H9 (cell line): Measurements from ENCODE around the gene SH3BP5. TPM values are rescaled to one million over a fixed set of nuclear protein-coding genes. Genes with fewer than 3 reads are reported as not detected.

Source experiments
- DNase-seq: peaks from one replicate; pipeline ENCODE4 v3.0.0-alpha.2; 2017
- H2AFZ ChIP-seq: one replicate; pipeline ENCODE4 v1.6.1; 2013; ENCODE audit warnings: mild to moderate bottlenecking, low read length, control low read depth, moderate library complexity
- H2AK5ac ChIP-seq: 2 replicates; pipeline ENCODE4 v1.6.1; 2013; ENCODE audit warnings: low read length, control low read depth, mixed read lengths; ENCODE audit not compliant: insufficient read length
- H2BK120ac ChIP-seq: one replicate; pipeline ENCODE4 v1.6.1; 2013; ENCODE audit warnings: low read depth, mild to moderate bottlenecking, low read length, control low read depth, inconsistent platforms; ENCODE audit not compliant: poor library complexity, severe bottlenecking
- H2BK12ac ChIP-seq: 2 replicates; pipeline ENCODE4 v1.6.1; 2013; ENCODE audit warnings: low read length, control low read depth, mixed read lengths, low read depth; ENCODE audit not compliant: insufficient read length
- H2BK15ac ChIP-seq: 2 replicates; pipeline ENCODE4 v1.6.1; 2013; ENCODE audit warnings: low read depth, low read length, control low read depth
- H2BK20ac ChIP-seq: one replicate; pipeline ENCODE4 v1.6.1; 2013; ENCODE audit warnings: low read depth, mild to moderate bottlenecking, low read length, control low read depth, inconsistent platforms; ENCODE audit not compliant: poor library complexity, severe bottlenecking
- H2BK5ac ChIP-seq: 2 replicates; pipeline ENCODE4 v1.6.1; 2013; ENCODE audit warnings: low read length, control low read depth, mixed read lengths; ENCODE audit not compliant: insufficient read length
- H3K14ac ChIP-seq: 2 replicates; pipeline ENCODE4 v1.6.1; 2013; ENCODE audit warnings: low read length, control low read depth; ENCODE audit not compliant: insufficient read depth
- H3K18ac ChIP-seq: 2 replicates; pipeline ENCODE4 v1.6.1; 2013; ENCODE audit warnings: low read depth, mild to moderate bottlenecking, mixed read lengths, low read length, control low read depth; ENCODE audit not compliant: insufficient read length
- H3K23ac ChIP-seq: 2 replicates; pipeline ENCODE4 v1.6.1; 2013; ENCODE audit warnings: low read length, control low read depth, mixed read lengths, low read depth; ENCODE audit not compliant: insufficient read length
- H3K23me2 ChIP-seq: 2 replicates; pipeline ENCODE4 v1.6.1; 2013; ENCODE audit warnings: low read depth, mild to moderate bottlenecking, mixed read lengths, low read length, control low read depth; ENCODE audit not compliant: insufficient read length, poor library complexity, severe bottlenecking
- H3K27ac ChIP-seq: 2 replicates; pipeline ENCODE4 v1.5.1; 2013; ENCODE audit warnings: low read length, control low read depth, mixed read lengths, low read depth; ENCODE audit not compliant: insufficient read length
- H3K27me3 ChIP-seq: 2 replicates; pipeline ENCODE4 v1.6.1; 2013; ENCODE audit warnings: low read length, control low read depth, inconsistent platforms; ENCODE audit not compliant: insufficient read depth
- H3K4ac ChIP-seq: 2 replicates; pipeline ENCODE4 v1.6.1; 2013; ENCODE audit warnings: low read depth, mild to moderate bottlenecking, control low read depth, inconsistent platforms, low read length, moderate library complexity
- H3K4me1 ChIP-seq: 2 replicates; pipeline ENCODE4 v1.6.1; 2013; ENCODE audit warnings: low read length, control low read depth, inconsistent platforms; ENCODE audit not compliant: insufficient read depth
- H3K4me2 ChIP-seq: 2 replicates; pipeline ENCODE4 v1.6.1; 2013; ENCODE audit warnings: low read length, control low read depth, mixed read lengths; ENCODE audit not compliant: insufficient read length, insufficient read depth
- H3K56ac ChIP-seq: 2 replicates; pipeline ENCODE4 v1.6.1; 2013; ENCODE audit warnings: low read depth, mild to moderate bottlenecking, mixed read lengths, low read length, control low read depth; ENCODE audit not compliant: insufficient read length
- H3K79me1 ChIP-seq: 2 replicates; pipeline ENCODE4 v1.6.1; 2013; ENCODE audit warnings: low read depth, mild to moderate bottlenecking, moderate library complexity, low read length, control low read depth, inconsistent platforms; ENCODE audit not compliant: insufficient read depth, poor library complexity, severe bottlenecking
- H3K79me2 ChIP-seq: 2 replicates; pipeline ENCODE4 v1.6.1; 2013; ENCODE audit warnings: low read length, control low read depth, inconsistent platforms; ENCODE audit not compliant: insufficient read depth
- H3K9ac ChIP-seq: 2 replicates; pipeline ENCODE4 v1.6.1; 2013; ENCODE audit warnings: low read length, control low read depth, mixed read lengths; ENCODE audit not compliant: insufficient read length; ENCODE audit errors: extremely low read depth
- H3K9me3 ChIP-seq: one replicate; pipeline ENCODE4 v1.6.1; 2013; ENCODE audit warnings: low read depth, low read length, inconsistent platforms; ENCODE audit not compliant: control insufficient read depth
- H3T11ph ChIP-seq: one replicate; pipeline ENCODE4 v1.6.1; 2013; ENCODE audit warnings: mild to moderate bottlenecking, low read length, control low read depth, inconsistent platforms
- H4K20me1 ChIP-seq: one replicate; pipeline ENCODE4 v1.6.1; 2013; ENCODE audit not compliant: control insufficient read depth, insufficient read length, insufficient read depth
- H4K5ac ChIP-seq: 2 replicates; pipeline ENCODE4 v1.6.1; 2013; ENCODE audit warnings: low read depth, mild to moderate bottlenecking, mixed read lengths, low read length, control low read depth; ENCODE audit not compliant: insufficient read length
- H4K8ac ChIP-seq: replicated peaks from 2 replicates; pipeline ENCODE4 v1.6.1; 2013; ENCODE audit warnings: low read length, control low read depth, mixed read lengths, low read depth; ENCODE audit not compliant: insufficient read length
- H4K91ac ChIP-seq: 2 replicates; pipeline ENCODE4 v1.6.1; 2013; ENCODE audit warnings: low read depth, mild to moderate bottlenecking, moderate library complexity, mixed read lengths, low read length, control low read depth; ENCODE audit not compliant: insufficient read length
- H3K27ac Mint-ChIP-seq, 3 experiments: 2 replicates in 2 of 3; 3 replicates in 1 of 3; pipeline ENCODE4 v1.8.0; 2020 to 2021; ENCODE audit warnings: mixed read lengths in 3 of 3, mild to moderate bottlenecking in 1 of 3, moderate library complexity in 1 of 3
- H3K27me3 Mint-ChIP-seq: 2 replicates; pipeline ENCODE4 v1.8.0; 2021; ENCODE audit warnings: low read depth, mild to moderate bottlenecking, moderate library complexity, mixed read lengths
- H3K36me3 Mint-ChIP-seq, 3 experiments: 2 replicates in 2 of 3; 3 replicates in 1 of 3; pipeline ENCODE4 v1.8.0; 2020 to 2021; ENCODE audit warnings: low read depth in 3 of 3, mixed read lengths in 3 of 3; ENCODE audit not compliant: insufficient read depth in 1 of 3
- H3K4me1 Mint-ChIP-seq, 2 experiments: 2 replicates each; pipeline ENCODE4 v1.8.0; 2020; ENCODE audit warnings: mixed read lengths in 2 of 2
- H3K4me3 Mint-ChIP-seq, 2 experiments: 2 replicates in 1 of 2; 3 replicates in 1 of 2; pipeline ENCODE4 v1.8.0; 2020 to 2021; ENCODE audit warnings: mild to moderate bottlenecking in 2 of 2, mixed read lengths in 2 of 2, moderate library complexity in 1 of 2
- H3K9me3 Mint-ChIP-seq, 2 experiments: 2 replicates in 1 of 2; 3 replicates in 1 of 2; pipeline ENCODE4 v1.8.0; 2020; ENCODE audit warnings: mild to moderate bottlenecking in 2 of 2, mixed read lengths in 2 of 2, moderate library complexity in 1 of 2
- CTCF ChIP-seq: fragments of 200-600 bp; sonication (generic); conservative IDR thresholded peaks from 3 replicates; pipeline ENCODE4 v1.8.0; 2021; ENCODE audit warnings: antibody characterized with exemption, mild to moderate bottlenecking
- WGBS: extraction: QIAGEN DNeasy Blood & Tissue Kit; methylation state at CpG from one replicate; pipeline ENCODE4 v1.1.7; 2013; ENCODE audit warnings: missing lambda C conversion rate, low lambda C conversion rate, mixed read lengths; ENCODE audit not compliant: insufficient read length; ENCODE audit errors: extremely low coverage; 5-methylcytosine and 5-hydroxymethylcytosine counted together
- total RNA-seq: library from RNA; stranded (reverse); gene quantifications from 2 replicates; pipeline ENCODE4 v1.2.1, GENCODE V29; 2021

Gene SH3BP5
- total RNA-seq, 1 experiment from 2014 or later = 6.8 TPM

GRCh38 chr3:15280853-15281532, 51.4 kb downstream of the SH3BP5 start:
- TF ChIP-seq CTCF = no peak

More at GRCh38 chr3:15280853-15281532, 51.4 kb downstream of the SH3BP5 start:
- H3K4me1 ChIP-seq = no peaks in the 10 kb centered on the region
- no peaks in the 10 kb centered on the region for H3K9me3 Mint-ChIP-seq
- H2AK5ac ChIP-seq = no peak overlapping the region
- H3K4me2 ChIP-seq = no peak overlapping the region
- no peaks in the 10 kb centered on the region for H3K9me3 ChIP-seq
- no peak overlapping the region for H2BK20ac ChIP-seq
- no peak overlapping the region for H2BK5ac ChIP-seq
- H3K36me3 Mint-ChIP-seq = no peaks in the 10 kb centered on the region
- H3K18ac ChIP-seq = no peak overlapping the region
- no peak overlapping the region for H3K56ac ChIP-seq
- H3K79me2 ChIP-seq = no peaks in the 10 kb centered on the region
- no peak overlapping the region for H2BK12ac ChIP-seq
- no peak overlapping the region for H3K4ac ChIP-seq
- no peak overlapping the region for H3K23ac ChIP-seq
- H3K4me3 Mint-ChIP-seq = no peak overlapping the region; a peak in 1 of 5 replicates
- H3K4me1 Mint-ChIP-seq = peaks cover 26 to 44% of the 10 kb centered on the region in 2 experiments
- no peak overlapping the region for H2AFZ ChIP-seq
- no peak overlapping the region for H2BK15ac ChIP-seq
- no peak overlapping the region for H3K27ac ChIP-seq
- no peaks in the 10 kb centered on the region for H4K20me1 ChIP-seq
- no peaks in the 10 kb centered on the region for H3K27me3 ChIP-seq
- DNase-seq = no peak
- H3K14ac ChIP-seq = no peak overlapping the region
- H4K8ac ChIP-seq = no peak overlapping the region
- H4K91ac ChIP-seq = no peak overlapping the region
- H2BK120ac ChIP-seq = no peak overlapping the region
- no peaks in the 10 kb centered on the region for H3K27me3 Mint-ChIP-seq
- H4K5ac ChIP-seq = no peak overlapping the region
- H3T11ph ChIP-seq = no peak overlapping the region
- no peak overlapping the region for H3K9ac ChIP-seq
- H3K79me1 ChIP-seq = no peaks in the 10 kb centered on the region
- H3K27ac Mint-ChIP-seq = peak overlapping the region in 1 of 3 experiments; percentile 66; a peak in 3 of 7 replicates
- no CpG with 5 or more reads among the region's 10 CpGs for WGBS
- no peaks in the 10 kb centered on the region for H3K23me2 ChIP-seq
